Spleen (tissue), 7 donors: ENCODE results near the gene INIP.

ENCODE experiments used
- CTCF ChIP-seq, 11 experiments: fragments of 200-600 bp in 7 of 11; fragments of 450-650 bp in 4 of 11; sonication (generic) in 4 of 11; IDR thresholded peaks in 8 of 11; conservative IDR thresholded peaks in 3 of 11; 1 replicate in 7 of 11; 2 replicates in 4 of 11; pipeline versions ENCODE4 v1.4.0 to v1.8.0; 2016 to 2021; ENCODE audit warnings: antibody characterized with exemption in 11 of 11, inconsistent platforms in 4 of 11, mild to moderate bottlenecking in 1 of 11
- POLR2A ChIP-seq, 3 donors: fragments of 450-650 bp; IDR thresholded peaks; one replicate each; pipeline ENCODE4 v1.5.1; 2017; ENCODE audit warnings: antibody characterized with exemption in 3 of 3, mild to moderate bottlenecking in 1 of 3
- POLR2AphosphoS5 ChIP-seq, 3 donors: sonication (generic); formaldehyde crosslinking; IDR thresholded peaks; one replicate each; pipeline ENCODE4 v1.5.1; 2017; ENCODE audit warnings: antibody characterized with exemption in 3 of 3
- donor health status: DM: no; HTN: no; CAD: no; lungs with moderate emphysema.
- donor health status: DM: no; HTN: no; CAD: no.
- donor health status: DM: no; HTN: no; CAD: no.

DNA sequence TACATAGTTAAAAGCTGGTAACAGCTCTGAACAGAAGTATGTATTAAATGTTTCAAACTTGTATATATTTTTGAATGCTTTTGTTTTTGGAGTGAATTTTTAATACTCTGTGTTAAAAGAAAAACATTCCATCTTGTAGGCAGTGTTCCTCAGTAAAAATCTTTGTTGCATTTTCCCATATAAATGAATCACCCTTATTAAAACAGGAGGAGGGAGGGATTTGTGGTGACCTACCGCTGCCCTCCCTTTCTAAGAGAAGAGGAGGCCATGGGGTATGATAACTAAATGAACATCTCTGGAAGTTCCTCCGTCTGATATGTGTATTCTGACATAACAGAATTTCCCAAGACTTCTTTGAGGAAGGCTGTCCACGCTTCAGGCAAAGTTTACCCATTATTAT is 53.4 kb downstream of the INIP start:
- TF ChIP-seq CTCF (IDR thresholded peaks at IDR 0.05 in 8 of 11, conservative IDR thresholded peaks at IDR 0.05 in 3 of 11) = no peak
- no peak for TF ChIP-seq POLR2A (IDR thresholded peaks at IDR 0.05)
- no peak for TF ChIP-seq POLR2AphosphoS5 (IDR thresholded peaks at IDR 0.05)
